GM12872 (cell line): ENCODE results near the gene KASH5.

Experiments used
- TF ChIP-seq, protein P1 (sequence below): IDR thresholded peaks from 3 replicates; pipeline ENCODE4 v1.5.1; 2011; ENCODE audit warnings: low read depth, mild to moderate bottlenecking, low read length, moderate library complexity; ENCODE audit not compliant: insufficient read depth

Gene KASH5

DNA sequence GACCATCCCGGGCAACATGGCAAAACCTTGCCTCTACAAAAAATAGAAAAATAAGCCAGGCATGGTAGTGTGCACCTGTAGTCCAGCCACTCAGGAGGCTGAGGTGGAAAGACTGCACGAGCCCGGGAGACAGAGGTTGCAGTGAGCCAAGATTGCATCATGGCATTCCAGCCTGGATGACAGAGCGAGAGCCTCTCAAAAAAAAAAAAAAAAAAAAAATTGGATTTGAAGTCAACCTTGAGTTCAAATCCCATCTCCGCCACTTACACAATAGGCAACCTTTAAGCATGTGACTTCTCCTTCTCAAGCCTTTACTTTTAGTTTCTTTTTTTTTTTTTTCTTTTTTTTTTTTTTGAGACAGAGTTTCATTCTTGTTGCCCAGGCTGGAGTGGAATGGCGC is 12.0 kb downstream of the KASH5 start:
- TF ChIP-seq, protein P1, sequence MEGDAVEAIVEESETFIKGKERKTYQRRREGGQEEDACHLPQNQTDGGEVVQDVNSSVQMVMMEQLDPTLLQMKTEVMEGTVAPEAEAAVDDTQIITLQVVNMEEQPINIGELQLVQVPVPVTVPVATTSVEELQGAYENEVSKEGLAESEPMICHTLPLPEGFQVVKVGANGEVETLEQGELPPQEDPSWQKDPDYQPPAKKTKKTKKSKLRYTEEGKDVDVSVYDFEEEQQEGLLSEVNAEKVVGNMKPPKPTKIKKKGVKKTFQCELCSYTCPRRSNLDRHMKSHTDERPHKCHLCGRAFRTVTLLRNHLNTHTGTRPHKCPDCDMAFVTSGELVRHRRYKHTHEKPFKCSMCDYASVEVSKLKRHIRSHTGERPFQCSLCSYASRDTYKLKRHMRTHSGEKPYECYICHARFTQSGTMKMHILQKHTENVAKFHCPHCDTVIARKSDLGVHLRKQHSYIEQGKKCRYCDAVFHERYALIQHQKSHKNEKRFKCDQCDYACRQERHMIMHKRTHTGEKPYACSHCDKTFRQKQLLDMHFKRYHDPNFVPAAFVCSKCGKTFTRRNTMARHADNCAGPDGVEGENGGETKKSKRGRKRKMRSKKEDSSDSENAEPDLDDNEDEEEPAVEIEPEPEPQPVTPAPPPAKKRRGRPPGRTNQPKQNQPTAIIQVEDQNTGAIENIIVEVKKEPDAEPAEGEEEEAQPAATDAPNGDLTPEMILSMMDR: no peak

GRCh38 chr19:49403404-49404187 is 15.5 kb downstream of the KASH5 start:
- TF ChIP-seq, protein P1: no peak

DNA sequence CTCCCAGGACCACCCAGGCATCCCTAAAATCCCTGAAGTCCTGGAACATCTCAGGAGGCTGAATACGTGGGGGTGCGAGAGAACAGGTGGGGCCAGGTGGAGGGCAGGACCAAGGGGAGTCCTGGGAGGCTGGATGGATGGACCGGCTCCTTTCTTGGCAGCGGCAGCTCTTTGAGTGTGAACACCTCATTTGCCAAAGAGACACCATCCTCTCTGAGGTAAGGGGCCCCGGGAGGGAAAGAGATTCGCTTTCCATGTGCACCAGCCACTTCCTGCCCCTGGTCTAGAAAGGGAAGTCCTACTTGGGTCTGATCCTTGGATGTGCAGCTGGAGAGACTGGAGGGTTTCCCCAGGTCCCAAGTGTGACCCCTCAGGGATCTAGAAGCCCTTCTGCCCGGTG is 19.0 kb downstream of the KASH5 start:
- TF ChIP-seq, protein P1: no peak

DNA sequence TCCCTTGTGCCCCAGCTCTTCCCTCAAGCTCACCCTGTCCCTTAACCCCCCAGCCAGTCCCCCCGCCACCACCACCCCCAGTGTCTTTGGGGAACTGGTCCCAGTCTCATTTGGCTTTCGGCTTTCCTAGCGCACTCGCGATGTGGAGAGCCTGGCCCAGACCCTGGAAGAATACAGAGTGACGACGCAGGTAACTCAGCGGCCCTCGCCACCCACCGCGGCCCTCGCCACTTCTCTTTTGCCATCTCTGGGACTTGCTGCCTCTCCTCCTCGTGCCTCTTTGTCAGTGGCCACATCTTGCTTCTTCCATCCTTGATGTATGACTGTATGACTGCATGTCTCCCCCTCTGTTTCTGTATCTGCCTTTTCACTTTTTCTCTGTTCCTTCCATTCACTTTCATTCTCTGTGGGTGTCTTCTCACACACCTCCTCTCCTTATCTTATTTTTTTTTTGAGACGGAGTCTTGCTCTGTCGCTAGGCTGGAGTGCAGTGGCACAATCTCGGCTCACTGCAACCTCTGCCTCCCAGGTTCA is 19.5 kb downstream of the KASH5 start:
- TF ChIP-seq, protein P1: no peak

DNA sequence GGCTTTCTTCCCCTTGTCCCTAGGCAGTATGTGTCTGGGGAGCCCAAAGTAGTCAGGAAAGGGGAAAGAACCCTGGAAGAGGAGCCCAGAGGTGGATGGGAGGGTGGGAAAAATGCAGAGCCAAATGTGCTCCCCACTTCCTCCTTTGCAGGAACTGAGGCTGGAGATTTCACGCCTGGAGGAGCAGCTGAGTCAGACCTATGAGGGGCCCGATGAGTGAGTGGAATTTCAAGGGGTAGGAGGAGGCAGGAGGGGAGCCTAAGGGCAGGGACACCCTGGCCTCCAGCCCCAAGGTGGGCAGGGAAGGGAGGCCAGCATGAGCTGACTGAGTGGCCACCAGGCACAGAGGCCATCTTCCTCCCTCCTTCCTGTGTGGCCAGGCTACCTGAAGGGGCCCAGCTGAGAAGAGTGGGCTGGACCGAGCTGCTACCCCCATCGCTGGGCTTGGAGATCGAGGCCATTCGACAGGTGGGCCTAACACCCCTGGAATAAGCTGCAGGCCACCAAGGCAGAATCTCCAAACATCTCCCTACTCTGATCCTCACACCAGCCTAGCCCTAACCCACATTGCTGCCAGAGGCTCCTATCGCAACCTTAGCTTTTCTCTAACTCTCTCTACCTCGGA is 20.9 kb downstream of the KASH5 start:
- TF ChIP-seq, protein P1: no peak

DNA sequence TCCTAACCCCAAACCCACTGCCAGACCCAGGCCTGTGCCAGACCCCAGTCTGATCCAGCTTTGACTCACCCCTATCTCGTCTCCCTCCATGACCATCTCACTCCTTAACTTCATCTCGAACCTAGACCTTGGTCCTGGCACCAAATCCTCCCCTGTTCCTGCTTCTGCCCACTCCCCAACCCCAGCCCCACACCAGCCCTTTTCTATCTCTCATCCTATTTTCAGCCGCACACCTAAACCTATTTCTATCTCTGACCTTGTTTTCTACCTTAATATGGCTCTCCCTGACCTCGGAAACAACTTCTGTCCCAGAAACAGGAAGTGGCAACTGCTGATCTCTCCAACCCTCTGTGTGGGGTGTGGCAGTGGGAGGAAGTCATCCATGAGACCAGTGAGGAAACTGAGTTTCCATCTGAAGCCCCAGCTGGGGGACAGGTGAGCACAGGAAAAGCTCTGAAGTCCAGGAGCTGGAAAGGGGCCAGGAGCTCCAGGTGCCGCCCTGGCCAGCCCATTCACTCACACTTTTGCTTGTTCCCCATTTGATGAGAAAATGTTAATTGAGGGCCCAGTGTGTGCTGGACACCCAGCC is 21.5 kb downstream of the KASH5 start:
- TF ChIP-seq, protein P1: no peak

DNA sequence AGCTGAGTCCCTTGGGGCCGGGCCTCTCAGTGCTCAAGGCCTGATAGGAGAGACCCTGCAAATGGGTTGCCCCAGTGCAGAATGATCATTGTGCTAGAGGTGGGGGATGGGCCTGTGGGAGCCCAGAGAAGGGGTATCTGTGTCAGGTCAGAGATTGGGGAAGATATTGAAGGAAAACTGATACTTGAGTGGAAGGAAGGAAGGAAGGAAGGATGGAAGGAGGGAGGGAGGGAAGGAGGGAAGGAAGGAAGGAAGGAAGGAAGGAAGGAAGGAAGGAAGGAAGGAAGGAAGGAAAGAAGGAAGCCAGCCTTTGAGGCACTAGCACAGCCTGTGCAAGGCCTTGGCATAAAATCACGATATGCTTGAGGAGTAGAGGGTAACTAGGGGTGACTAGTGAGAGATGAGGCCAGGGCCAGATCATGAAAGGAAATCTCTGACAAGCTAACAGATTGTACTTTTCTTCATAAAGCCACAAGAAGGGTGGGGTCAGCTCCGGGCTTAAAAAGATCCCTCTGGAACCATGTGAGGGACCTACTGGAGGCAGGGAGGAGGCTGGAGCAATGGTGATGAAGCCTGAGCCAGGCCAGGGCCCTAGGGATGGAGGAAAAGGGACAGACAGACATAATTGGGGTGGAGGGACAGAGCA is 23.8 kb downstream of the KASH5 start:
- TF ChIP-seq, protein P1: no peak
